Measurements from ENCODE around the gene GET3. TPM values are rescaled to one million over a fixed set of nuclear protein-coding genes. Genes with fewer than 3 reads are reported as not detected.
A peak's percentile ranks its signal among the peaks of the same experiment; 100 is the strongest.
"Not testable (repeated sequence)": the region's sequence is repeated elsewhere in the genome, so short reads cannot be mapped to it uniquely, and the experiment has no call there.

Gene GET3
- polyA plus RNA-seq, 3 donors from 2014 or later = 93.5 to 182 (median 124) TPM

- no peaks in the 10 kb centered on the region for H3K9me3 Mint-ChIP-seq
- H3K27ac Mint-ChIP-seq = peak overlapping the region in 1 of 6 donors; percentile 34
- peaks cover 13 to 23% (median 23%) of the 10 kb centered on the region in 3 donors for H3K27me3 Mint-ChIP-seq (ENCODE audit: low read depth in 3 of 3)
- peaks cover 32 to 35% of the 10 kb centered on the region in 2 donors for H3K4me1 Mint-ChIP-seq
- no peaks in the 10 kb centered on the region for H3K36me3 Mint-ChIP-seq
- DNase-seq = no peak
- no peak overlapping the region for H3K4me3 Mint-ChIP-seq
Observed at GRCh38 chr19:12797141-12797587, 59.9 kb downstream of the GET3 start.

- H3K4me3 Mint-ChIP-seq, H3K36me3 Mint-ChIP-seq, DNase-seq, H3K27ac Mint-ChIP-seq, H3K9me3 Mint-ChIP-seq: not testable (repeated sequence)
- H3K27me3 Mint-ChIP-seq (ENCODE audit: low read depth in 3 of 3) = peaks cover 9 to 23% (median 20%) of the 10 kb centered on the region in 3 donors
- H3K4me1 Mint-ChIP-seq = peaks cover 37 to 40% of the 10 kb centered on the region in 2 donors
Observed at GRCh38 chr19:12797607-12798006, 60.3 kb downstream of the GET3 start.

Other genes with a start within 250 kb of the GET3 start
- gene ZNF564, start 186.0 kb upstream of the GET3 start, polyA plus RNA-seq = 10 to 100 TPM; 14.0 to 22.6 (median 16.2) TPM
- gene ZNF490, start 126.7 kb upstream of the GET3 start, polyA plus RNA-seq = 1 to 10 TPM; 3.1 to 8.2 (median 3.5) TPM
- 10 to 100 TPM; 10.9 to 21.3 (median 12.9) TPM for gene ZNF791, start 126.6 kb upstream of the GET3 start, polyA plus RNA-seq
- gene MAN2B1, start 70.8 kb upstream of the GET3 start, polyA plus RNA-seq = 10 to 100 TPM; 25.3 to 44.4 (median 27.2) TPM
- 10 to 100 TPM; 19.9 to 30.1 (median 23.2) TPM for gene WDR83, start 70.7 kb upstream of the GET3 start, polyA plus RNA-seq
- 10 to 100 TPM; 70.8 to 76.0 (median 74.4) TPM for gene DHPS, start 55.6 kb upstream of the GET3 start, polyA plus RNA-seq
- gene GNG14, start 49.5 kb upstream of the GET3 start, polyA plus RNA-seq = not detected
- gene FBXW9, start 40.9 kb upstream of the GET3 start, polyA plus RNA-seq = 1 to 10 TPM; 6.4 to 8.2 (median 8.0) TPM
- gene TNPO2, start 13.6 kb upstream of the GET3 start, polyA plus RNA-seq = 1 to 10 TPM in 1 of 3 donors, under 1 TPM in 2; 0.46 to 4.0 (median 0.98) TPM
- 100 to 1,000 TPM; 183 to 301 (median 283) TPM for gene TRIR, start 2.8 kb upstream of the GET3 start, polyA plus RNA-seq
- not detected for gene BEST2, start 14.3 kb downstream of the GET3 start, polyA plus RNA-seq
- gene HOOK2, start 38.1 kb downstream of the GET3 start, polyA plus RNA-seq = 1 to 10 TPM in 2 of 3 donors, not detected in 1; 2.1 to 2.5 TPM
- 100 to 1,000 TPM; 620 to 796 (median 697) TPM for gene JUNB, start 54.0 kb downstream of the GET3 start, polyA plus RNA-seq
- 100 to 1,000 TPM; 157 to 165 (median 159) TPM for gene PRDX2, start 64.3 kb downstream of the GET3 start, polyA plus RNA-seq
- 10 to 100 TPM in 1 of 3 donors, 1 to 10 TPM in 2; 3.0 to 11.0 (median 4.5) TPM for gene THSD8, start 64.6 kb downstream of the GET3 start, polyA plus RNA-seq
- 10 to 100 TPM; 27.7 to 45.4 (median 37.5) TPM for gene RNASEH2A, start 69.1 kb downstream of the GET3 start, polyA plus RNA-seq
- not detected for gene RTBDN, start 97.1 kb downstream of the GET3 start, polyA plus RNA-seq
- under 1 TPM in 2 of 3 donors, not detected in 1; 0.28 TPM for gene MAST1, start 101.0 kb downstream of the GET3 start, polyA plus RNA-seq
- gene DNASE2, start 144.0 kb downstream of the GET3 start, polyA plus RNA-seq = 100 to 1,000 TPM in 1 of 3 donors, 10 to 100 TPM in 2; 72.6 to 108 (median 83.5) TPM
- gene KLF1, start 149.7 kb downstream of the GET3 start, polyA plus RNA-seq = 1 to 10 TPM in 1 of 3 donors, under 1 TPM in 2; 0.15 to 1.8 (median 0.20) TPM
- 10 to 100 TPM; 17.0 to 21.6 (median 18.4) TPM for gene GCDH, start 153.7 kb downstream of the GET3 start, polyA plus RNA-seq
- gene SYCE2, start 181.8 kb downstream of the GET3 start, polyA plus RNA-seq = under 1 TPM in 1 of 3 donors, not detected in 2; 0.20 TPM
- gene FARSA, start 196.2 kb downstream of the GET3 start, polyA plus RNA-seq = 10 to 100 TPM; 57.2 to 82.0 (median 71.1) TPM
- gene CALR, start 201.1 kb downstream of the GET3 start, polyA plus RNA-seq = 100 to 1,000 TPM; 125 to 301 (median 238) TPM
- gene RAD23A, start 208.4 kb downstream of the GET3 start, polyA plus RNA-seq = 100 to 1,000 TPM in 1 of 3 donors, 10 to 100 TPM in 2; 68.9 to 121 (median 69.4) TPM
- gene GADD45GIP1, start 219.7 kb downstream of the GET3 start, polyA plus RNA-seq = 10 to 100 TPM; 37.4 to 69.1 (median 56.8) TPM
- not detected for gene DAND5, start 232.1 kb downstream of the GET3 start, polyA plus RNA-seq